Astrocyte of the spinal cord (primary cell): ENCODE data around the gene SCN4A.

Experiments
- DNase-seq: peaks from one replicate; pipeline ENCODE4 v3.0.0; 2011; ENCODE audit warnings: low read depth, low spot score
- H3K4me3 ChIP-seq: 2 replicates; pipeline ENCODE4 v1.5.1; 2011; ENCODE audit warnings: low read depth, mild to moderate bottlenecking, low read length, moderate library complexity
- in situ Hi-C: cut with HindIII; loops from 2 replicates; pipeline ENCODE4 v1.10.0; 2017; ENCODE audit warnings: low sequenced_read_pairs
- TF ChIP-seq, protein P1 (sequence below): IDR thresholded peaks from 2 replicates; pipeline ENCODE4 v1.5.1; 2012; ENCODE audit warnings: low read depth, mild to moderate bottlenecking, low read length, inconsistent platforms

Gene SCN4A

DNA sequence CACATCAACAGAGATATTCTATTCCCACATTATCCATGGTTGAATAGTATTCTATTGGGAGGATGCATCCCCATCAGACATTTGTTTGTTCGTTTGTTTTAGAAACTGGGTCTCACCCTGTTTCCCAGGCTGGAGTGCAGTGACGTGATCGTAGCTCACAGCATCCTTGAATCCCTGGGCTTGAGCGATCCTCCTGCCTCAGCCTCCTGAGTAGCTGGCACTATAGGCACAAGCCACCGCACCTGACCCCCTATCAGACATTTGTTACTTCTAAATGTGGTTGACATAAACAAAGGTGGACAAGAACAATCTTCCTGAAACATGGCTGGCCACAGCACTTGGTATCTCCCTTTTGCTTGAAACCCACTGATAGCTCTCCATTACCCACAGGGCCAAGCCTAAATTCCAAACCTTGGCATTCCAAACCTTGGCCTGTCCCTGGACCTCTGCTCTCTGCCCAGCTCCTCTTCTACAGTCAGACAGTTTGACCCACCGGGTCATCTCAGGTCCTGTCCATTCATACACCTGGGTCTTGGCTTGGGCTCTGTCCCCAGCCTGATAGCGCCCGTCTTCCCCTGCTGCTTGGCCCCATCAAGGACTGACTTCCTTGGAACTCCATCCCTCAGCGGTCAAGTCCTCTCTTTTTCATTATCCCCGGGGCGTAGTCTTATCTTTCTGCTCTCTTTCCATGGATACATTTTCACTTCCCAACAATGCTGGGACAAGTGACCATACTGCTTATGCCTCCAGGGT is 23.9 kb upstream of the SCN4A start:
- TF ChIP-seq, protein P1, sequence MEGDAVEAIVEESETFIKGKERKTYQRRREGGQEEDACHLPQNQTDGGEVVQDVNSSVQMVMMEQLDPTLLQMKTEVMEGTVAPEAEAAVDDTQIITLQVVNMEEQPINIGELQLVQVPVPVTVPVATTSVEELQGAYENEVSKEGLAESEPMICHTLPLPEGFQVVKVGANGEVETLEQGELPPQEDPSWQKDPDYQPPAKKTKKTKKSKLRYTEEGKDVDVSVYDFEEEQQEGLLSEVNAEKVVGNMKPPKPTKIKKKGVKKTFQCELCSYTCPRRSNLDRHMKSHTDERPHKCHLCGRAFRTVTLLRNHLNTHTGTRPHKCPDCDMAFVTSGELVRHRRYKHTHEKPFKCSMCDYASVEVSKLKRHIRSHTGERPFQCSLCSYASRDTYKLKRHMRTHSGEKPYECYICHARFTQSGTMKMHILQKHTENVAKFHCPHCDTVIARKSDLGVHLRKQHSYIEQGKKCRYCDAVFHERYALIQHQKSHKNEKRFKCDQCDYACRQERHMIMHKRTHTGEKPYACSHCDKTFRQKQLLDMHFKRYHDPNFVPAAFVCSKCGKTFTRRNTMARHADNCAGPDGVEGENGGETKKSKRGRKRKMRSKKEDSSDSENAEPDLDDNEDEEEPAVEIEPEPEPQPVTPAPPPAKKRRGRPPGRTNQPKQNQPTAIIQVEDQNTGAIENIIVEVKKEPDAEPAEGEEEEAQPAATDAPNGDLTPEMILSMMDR = no peak
- DNase-seq = no peak
- H3K4me3 ChIP-seq = no peak overlapping the region
- in situ Hi-C loops = no loop called here

DNA sequence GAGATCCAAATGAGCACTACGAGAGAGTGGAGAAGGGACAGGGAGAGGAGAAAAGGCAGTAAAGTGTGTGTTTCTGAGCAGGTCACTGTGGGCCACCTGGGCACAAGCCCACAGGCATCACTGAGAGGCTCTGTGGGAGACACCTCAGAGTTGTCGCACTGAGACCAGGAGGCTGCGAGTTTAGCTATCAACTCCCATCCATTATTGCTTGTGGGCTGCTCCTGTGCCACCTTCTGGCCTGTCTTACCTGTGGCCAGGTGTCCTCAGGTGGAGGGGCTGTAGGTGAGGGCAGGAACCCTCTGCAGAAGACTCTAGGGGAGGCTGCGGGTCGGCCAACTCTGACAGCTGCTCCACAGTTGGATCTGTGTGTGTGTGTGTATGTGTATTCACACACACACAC is 22.9 kb upstream of the SCN4A start:
- in situ Hi-C loops = no loop called here
- DNase-seq = no peak
- H3K4me3 ChIP-seq = no peak overlapping the region
- TF ChIP-seq, protein P1 = no peak

DNA sequence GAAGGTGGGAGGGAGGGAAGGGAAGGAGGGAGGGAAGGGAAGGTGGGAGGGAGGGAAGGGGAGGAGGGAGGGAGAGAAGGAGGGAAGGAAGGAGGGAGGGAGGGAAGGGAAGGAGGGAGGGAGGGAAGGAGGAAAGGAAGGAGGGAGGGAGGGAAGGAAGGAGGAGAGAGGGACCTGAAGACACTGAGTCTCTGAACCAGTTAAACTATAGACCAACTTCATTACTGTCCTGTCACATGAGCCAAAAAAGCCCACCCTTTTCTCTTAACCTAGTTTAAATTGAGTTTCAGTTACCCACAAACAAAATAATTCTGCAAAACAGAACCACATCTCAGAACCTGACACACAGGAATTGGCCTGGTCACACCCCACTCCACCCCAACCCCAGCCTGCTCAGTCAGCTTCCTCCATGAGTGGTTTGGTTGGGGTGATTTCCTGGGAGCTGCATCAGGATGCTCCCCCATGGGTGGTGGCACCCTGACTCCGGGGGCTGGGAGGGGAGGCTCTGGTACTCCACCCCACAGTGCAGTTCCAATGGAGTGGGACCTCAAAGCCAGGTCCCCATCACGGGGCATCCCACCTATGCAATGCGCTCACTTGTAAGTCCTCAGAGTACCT is 20.8 kb upstream of the SCN4A start:
- DNase-seq = no peak
- no peak overlapping the region for H3K4me3 ChIP-seq
- TF ChIP-seq, protein P1 = no peak
- in situ Hi-C loops = no loop called here

DNA sequence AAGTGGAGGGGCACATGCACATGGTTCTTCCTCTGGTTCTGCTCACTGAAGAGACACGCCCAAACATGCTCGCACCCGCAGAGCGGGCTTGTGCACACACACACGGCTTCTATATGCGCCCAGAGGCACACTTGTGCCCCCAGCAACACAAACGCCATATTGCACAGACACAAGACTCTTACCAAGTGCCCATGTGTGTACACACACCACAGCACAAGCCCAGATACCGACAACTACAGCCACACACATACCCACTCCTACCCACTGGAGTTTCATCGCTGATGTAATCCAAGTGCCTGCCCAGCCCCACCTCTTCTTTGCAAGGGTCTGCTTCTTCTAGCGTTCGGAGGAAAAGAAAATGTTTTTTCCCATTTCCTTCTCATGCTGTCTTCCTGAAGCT is 18.9 kb upstream of the SCN4A start:
- in situ Hi-C loops = no loop called here
- H3K4me3 ChIP-seq = no peak overlapping the region
- DNase-seq = no peak
- TF ChIP-seq, protein P1 = no peak

DNA sequence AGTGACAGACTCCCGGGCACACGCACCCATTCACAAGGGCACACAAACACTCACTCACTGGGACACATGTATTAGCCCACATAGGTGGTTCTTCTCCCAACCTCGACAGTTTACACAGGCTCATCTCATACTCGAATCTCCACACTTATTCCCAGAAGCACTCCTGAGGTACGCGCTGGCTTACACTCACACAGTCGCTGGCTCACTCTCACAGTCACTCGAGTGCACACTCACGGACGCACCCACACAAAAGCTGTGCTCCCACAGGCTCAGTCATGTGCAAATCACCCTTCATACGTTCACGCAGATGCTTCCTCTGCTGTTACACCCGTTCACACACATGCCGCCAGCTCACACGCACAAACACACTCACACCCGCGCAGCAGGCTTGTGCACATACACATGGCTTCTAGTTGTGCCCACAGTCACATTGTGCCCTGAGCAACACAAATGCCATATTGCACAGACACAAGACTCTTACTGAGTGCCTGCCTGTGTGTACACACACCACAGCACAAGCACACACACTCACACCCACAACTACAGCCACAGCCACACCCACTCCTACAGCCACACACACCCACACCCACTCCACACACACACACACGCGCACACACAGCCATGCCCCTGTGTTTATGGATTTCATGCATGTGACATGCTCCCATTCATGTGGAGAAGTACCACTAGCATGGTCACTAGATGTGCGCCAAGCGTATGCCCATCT is 17.1 kb upstream of the SCN4A start:
- TF ChIP-seq, protein P1 = no peak
- DNase-seq = no peak
- H3K4me3 ChIP-seq = no peak overlapping the region
- in situ Hi-C loops = no loop called here

DNA sequence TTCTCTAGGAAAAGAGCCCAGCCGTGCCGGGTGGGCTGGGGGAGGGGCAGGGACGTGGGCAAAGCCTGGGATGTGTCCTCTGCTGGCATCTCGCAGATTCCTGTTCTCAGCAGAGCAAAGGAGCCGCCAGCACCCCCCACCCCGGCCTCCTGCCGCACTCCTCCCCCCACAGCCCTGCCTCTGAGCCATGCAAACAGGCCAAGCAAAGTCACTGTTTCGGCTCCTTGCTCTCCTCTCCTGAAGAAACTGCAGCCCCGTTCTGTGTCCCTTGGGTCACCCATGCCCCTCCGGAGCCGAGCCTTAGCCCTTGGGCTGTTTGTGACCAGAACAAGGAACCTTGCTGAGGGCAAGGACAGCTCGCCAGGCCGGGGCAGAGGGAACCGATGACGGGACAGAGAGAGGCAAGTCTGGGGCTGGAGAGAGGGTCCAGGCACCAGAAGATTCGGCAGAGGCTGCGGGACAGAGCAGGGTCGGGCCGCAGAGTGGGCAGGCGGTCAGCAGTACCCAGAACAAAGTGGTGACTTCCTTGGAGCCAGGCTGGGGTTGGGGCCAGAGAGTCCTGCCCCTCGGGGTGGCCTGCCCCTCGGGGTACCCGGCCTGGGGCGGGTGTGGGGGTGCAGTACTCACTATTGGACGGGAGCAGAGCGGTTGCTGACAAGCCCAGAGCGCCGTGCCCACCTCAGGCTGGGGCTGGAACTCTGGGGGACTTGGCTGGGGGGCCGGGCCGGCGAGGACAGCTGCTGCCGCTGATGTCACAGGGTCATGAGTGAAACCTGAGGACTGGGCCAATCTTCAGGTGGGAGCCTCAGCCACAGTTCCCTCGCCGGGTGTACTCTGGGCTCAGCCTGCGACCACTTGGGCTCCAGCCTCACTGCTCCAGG is 16.3 kb upstream of the SCN4A start:
- in situ Hi-C loops = no loop called here
- TF ChIP-seq, protein P1 = no peak

More for the DNA sequence above, 16.3 kb upstream of the SCN4A start:
- DNase-seq = no peak
- no peak overlapping the region for H3K4me3 ChIP-seq
